Measurements from ENCODE around the gene DOK1. TPM values are rescaled to one million over a fixed set of nuclear protein-coding genes. Genes with fewer than 3 reads are reported as not detected.

DOK1 gene
- total and polyA plus RNA-seq, 8 donors: 5.9 to 89.3 (median 14.8) TPM

DNA sequence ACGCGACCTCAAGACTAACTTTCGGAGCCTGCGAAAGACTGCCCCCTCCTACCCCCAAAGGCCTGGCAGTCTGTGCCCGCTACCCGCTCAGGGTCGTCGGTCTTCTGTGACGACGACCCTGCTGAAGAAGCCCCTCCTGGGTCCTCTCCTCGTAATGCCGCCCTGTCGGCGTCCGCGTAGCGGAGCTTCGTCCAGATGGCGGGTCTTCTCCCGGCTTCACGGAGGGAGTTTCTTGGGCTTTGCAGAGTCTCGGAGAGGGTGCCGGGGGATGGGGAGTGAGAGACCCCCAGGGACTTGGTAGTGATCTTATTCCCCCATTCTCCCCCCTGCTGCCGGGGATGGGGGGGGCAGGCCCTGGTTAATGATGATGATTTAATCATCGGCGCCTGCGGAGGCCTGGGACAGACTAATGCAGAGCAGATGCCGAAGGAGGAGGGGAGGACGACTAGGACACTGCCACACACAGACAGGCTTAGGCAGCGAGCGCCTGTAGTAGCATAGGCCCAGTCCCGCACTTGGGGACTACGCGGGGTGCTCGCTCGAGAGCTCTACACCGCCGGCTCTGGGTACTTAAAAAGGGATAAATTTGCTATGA is 46.5 kb upstream of the DOK1 start:
- H3K27me3 ChIP-seq: peaks cover 5 to 54% (median 24%) of the 10 kb centered on the region in 3 donors
- H3K27ac ChIP-seq: peak overlapping the region; percentile 95 to 99 (median 98)
- H3K4me3 ChIP-seq: peak overlapping the region; percentile 67 to 77 (median 70)
- peak in 1 of 2 donors; percentile 74 for DNase-seq
- H3K4me1 ChIP-seq: peaks cover 43 to 52% (median 49%) of the 10 kb centered on the region in 4 donors
- 10 to 20% (median 12%) methylated on average over 27 to 38 of the region's 38 CpGs for WGBS, 5 donors
- intact Hi-C loops (cut with DNase I; ENCODE audit: low total_unique reads): no loop called here
- no peak for TF ChIP-seq EP300 (IDR thresholded peaks at IDR 0.05)
- TF ChIP-seq, protein P1, sequence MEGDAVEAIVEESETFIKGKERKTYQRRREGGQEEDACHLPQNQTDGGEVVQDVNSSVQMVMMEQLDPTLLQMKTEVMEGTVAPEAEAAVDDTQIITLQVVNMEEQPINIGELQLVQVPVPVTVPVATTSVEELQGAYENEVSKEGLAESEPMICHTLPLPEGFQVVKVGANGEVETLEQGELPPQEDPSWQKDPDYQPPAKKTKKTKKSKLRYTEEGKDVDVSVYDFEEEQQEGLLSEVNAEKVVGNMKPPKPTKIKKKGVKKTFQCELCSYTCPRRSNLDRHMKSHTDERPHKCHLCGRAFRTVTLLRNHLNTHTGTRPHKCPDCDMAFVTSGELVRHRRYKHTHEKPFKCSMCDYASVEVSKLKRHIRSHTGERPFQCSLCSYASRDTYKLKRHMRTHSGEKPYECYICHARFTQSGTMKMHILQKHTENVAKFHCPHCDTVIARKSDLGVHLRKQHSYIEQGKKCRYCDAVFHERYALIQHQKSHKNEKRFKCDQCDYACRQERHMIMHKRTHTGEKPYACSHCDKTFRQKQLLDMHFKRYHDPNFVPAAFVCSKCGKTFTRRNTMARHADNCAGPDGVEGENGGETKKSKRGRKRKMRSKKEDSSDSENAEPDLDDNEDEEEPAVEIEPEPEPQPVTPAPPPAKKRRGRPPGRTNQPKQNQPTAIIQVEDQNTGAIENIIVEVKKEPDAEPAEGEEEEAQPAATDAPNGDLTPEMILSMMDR (IDR thresholded peaks at IDR 0.05): no peak
- TF ChIP-seq POLR2AphosphoS5 (IDR thresholded peaks at IDR 0.05): no peak
- TF ChIP-seq POLR2A (IDR thresholded peaks at IDR 0.05): no peak
- no peaks in the 10 kb centered on the region for H3K9me3 ChIP-seq
- H3K36me3 ChIP-seq: peaks cover 6 to 22% (median 17%) of the 10 kb centered on the region in 4 donors

DNA sequence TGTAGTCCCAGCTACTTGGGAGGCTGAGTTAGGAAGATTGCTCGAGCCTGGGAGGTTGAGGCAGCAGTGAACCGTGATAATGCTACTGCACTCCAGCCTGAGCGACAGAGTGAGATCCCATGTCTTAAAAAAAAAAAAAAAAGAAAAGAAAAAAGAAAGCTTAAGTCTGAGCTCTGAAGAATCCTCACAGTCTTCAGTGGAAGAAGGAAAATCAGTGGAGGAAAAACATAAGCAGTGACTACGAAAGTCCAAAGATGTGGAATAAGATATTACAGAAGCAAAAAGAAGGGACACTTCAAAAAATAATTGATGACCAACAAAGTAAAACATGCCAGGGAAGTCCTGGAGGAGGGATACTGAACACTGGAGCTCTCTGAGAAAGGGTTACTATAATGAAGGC is 44.2 kb upstream of the DOK1 start:
- 67 to 87% (median 81%) methylated on average over 4 of the region's 4 CpGs for WGBS, 5 donors
- H3K36me3 ChIP-seq: peaks cover 3 to 12% (median 9%) of the 10 kb centered on the region in 4 donors
- DNase-seq: no peak
- peaks cover 43 to 52% (median 48%) of the 10 kb centered on the region in 4 donors for H3K4me1 ChIP-seq
- H3K9me3 ChIP-seq: no peaks in the 10 kb centered on the region
- H3K27me3 ChIP-seq: peaks cover 27 to 65% (median 46%) of the 10 kb centered on the region in 3 donors
- intact Hi-C loops (cut with DNase I; ENCODE audit: low total_unique reads): no loop called here
- no peak for TF ChIP-seq POLR2AphosphoS5 (IDR thresholded peaks at IDR 0.05)
- TF ChIP-seq, protein P1 (IDR thresholded peaks at IDR 0.05): no peak
- no peak for TF ChIP-seq EP300 (IDR thresholded peaks at IDR 0.05)
- TF ChIP-seq POLR2A (IDR thresholded peaks at IDR 0.05): no peak
- H3K4me3 ChIP-seq: no peak overlapping the region
- H3K27ac ChIP-seq: no peak overlapping the region

DNA sequence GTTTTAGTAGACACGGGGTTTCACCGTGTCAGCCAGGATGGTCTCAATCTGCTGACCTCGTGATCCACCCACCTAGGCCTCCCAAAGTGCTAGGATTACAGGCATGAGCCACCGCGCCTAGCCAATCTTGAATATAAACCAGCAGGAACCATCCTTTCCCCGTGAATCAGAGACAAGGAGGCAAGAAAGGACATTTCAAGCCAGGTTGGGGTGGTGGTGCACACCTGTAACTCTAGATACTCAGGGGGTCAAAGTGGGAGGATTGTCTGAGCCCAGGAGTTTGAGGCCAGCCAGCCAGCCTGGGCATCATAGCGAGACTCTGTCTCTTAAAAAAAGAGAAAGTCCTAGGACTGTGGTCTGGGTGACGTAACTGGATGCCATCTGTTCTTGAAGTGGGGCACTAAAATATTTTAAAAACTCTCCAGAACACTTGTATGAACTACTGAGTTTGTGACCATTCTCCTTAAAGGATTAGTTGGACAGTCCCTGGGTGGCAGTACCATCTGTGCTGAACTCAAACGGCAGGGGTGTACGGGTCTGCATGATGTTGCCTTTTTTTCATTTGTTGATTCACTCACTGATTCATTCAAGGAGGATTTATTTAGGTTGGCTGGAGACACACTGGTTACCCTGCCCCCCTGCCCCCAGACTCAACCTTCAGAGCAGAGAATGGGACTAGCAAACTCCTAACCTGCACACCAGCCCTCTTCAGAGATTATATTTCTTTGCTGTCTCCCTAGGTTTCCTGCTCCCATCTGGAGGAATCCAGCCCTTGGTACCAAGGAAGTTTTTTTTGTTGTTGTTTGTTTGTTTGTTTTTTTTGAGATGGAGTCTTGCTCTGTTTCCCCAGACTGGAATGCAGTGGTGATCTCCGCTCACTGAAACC is 43.2 kb upstream of the DOK1 start:
- Histone ChIP-seq H3K4me3 (no peak overlapping the region), H3K27ac (no peak overlapping the region), H3K4me1 (peaks cover 43 to 52% (median 48%) of the 10 kb centered on the region in 4 donors), H3K36me3 (peaks cover 0 to 1% (median 0%) of the 10 kb centered on the region in 4 donors), H3K27me3 (peaks cover 38 to 75% (median 57%) of the 10 kb centered on the region in 3 donors), H3K9me3 (no peaks in the 10 kb centered on the region)
- TF ChIP-seq POLR2A (IDR thresholded peaks at IDR 0.05) (no peak), POLR2AphosphoS5 (IDR thresholded peaks at IDR 0.05) (no peak), EP300 (IDR thresholded peaks at IDR 0.05) (no peak)
- DNase-seq: no peak
- intact Hi-C loops (cut with DNase I; ENCODE audit: low total_unique reads): no loop called here
- WGBS, 5 donors: 30 to 47% (median 34%) methylated on average over 11 of the region's 11 CpGs

DNA sequence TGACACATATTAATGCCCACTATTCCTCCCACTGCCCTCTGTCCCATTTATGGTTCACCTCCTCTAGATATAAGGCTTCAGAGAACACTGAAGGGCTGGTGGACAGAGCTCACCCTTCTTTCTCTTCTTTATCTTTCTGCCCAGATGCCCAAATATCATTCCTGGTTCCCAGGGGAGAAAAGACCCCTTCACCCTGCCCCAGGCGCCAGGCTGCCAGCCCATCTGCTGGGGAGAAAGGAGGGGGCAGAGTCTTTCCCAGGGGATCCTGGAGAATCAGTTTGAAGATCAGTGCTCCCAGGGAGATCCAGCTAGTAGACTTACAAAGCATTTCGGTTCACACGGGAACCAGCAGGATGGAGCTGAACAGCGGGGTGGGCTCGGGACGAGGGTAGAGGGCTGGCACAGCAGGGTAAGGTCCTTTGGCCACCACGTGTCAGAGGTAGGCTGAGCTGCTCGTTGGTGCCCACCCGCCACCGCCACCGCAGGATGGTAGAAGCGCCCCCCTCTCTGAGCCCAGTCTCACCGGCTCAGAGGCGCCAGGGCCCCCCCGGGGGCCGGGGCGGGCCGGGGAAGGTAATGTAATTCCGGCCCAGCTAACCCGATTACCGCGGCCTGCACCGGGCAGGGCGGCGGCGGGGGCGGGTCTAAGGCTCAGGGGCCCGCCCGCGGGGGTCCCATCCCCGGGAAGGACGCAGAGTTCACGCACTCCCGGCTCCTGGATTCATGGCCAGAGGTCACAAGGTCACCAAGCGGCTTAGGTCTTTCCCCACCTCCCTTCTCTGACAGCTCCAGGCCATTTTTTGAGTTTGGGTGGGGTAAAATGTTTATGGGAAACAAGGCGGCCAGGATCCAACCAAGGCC is 41.5 kb upstream of the DOK1 start:
- Histone ChIP-seq H3K4me3 (no peak overlapping the region), H3K36me3 (no peaks in the 10 kb centered on the region), H3K27ac (no peak overlapping the region), H3K27me3 (peaks cover 38 to 91% (median 73%) of the 10 kb centered on the region in 3 donors), H3K9me3 (no peaks in the 10 kb centered on the region), H3K4me1 (peaks cover 37 to 45% (median 42%) of the 10 kb centered on the region in 4 donors)
- TF ChIP-seq, protein P1 (IDR thresholded peaks at IDR 0.05): no peak
- TF ChIP-seq EP300 (IDR thresholded peaks at IDR 0.05): no peak
- no peak for TF ChIP-seq POLR2A (IDR thresholded peaks at IDR 0.05)
- no peak for TF ChIP-seq POLR2AphosphoS5 (IDR thresholded peaks at IDR 0.05)
- DNase-seq: peak in 1 of 2 donors; percentile 43
- intact Hi-C loops (cut with DNase I; ENCODE audit: low total_unique reads): no loop called here
- WGBS, 5 donors: 10 to 19% (median 12%) methylated on average over 14 to 36 of the region's 36 CpGs

All from stomach (tissue), 9 donors.